ENCODE measurements around the gene HOXB9. TPM values are rescaled to one million over a fixed set of nuclear protein-coding genes. Genes with fewer than 3 reads are reported as not detected.
A peak's percentile ranks its signal among the peaks of the same experiment; 100 is the strongest.

The HOXB9 gene
- total RNA-seq, 1 experiment from 2014 or later: 3.3 TPM

DNA sequence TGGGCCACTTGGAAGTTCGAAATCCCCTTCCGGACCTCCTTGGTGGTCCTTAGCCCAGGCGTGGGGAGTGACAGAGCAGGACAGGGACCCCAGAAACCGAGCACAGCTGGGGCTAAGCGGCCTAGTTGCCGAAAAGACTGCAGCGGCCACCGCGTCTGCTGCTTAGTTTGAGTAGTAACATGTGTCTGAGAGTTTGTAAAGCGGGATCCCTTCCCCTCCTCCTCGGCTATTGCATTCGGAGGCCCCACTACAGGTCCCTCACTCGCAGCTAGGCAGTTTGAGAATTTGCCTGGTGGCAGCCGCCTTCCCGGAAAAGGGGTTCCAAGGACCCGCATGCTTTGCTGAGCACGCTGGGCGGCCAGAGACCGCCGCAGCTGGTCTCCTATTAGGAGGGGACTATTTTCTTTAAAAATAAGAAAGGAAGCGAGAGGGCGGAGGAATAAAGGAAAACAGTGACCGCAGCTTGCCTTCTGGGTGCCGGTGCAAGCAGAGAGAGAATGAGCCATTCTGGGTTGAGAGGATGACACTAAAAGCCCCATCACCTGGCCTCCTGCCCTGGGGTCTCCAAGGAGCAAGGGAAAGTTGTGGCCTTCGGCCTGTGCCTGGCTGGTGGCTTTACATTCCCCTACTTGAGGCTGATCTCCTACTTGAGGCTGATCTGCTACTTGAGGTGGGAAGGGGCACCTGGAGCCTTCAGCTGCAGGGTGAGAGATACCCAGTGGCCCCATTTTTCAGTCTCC lies 31.4 kb downstream of the HOXB9 start:
- in situ Hi-C loops (cut with HindIII; ENCODE audit: low pct_unique_long_range_greater_than_20kb, low sequenced_read_pairs): no loop called here

DNA sequence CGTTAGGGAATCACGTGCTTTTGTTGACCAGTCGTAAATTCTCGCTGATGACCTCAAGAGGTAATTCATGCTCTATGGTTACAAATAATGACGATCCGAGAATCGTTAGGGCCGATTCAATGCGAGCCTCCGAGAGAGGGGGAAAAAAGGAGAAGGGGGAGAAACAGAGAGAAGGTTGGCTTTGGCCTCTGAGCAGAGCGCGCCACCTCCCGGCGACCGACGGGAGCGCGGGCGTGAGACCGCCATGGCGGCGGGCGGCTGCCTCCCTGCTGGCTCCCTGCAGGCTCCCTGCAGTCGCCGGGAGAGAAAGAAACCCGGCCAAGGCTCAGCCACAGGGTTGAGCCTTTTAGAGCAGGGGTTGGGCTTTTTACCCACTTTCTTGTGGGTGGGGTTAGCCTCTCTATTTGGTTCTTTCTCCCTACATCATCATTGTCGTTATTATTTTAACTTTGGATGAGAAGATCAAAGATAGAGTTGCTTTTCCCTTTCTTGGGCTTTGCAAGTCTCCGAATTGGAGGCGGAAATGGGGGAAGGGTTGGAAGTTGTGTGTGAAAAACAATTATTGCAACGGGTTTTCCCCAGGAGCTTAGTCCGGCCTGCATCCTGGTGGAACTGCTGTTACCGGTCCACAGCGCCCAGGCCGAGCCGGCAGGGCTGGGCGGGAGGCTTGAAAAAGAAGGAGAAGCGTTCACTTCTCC lies 32.2 kb downstream of the HOXB9 start:
- in situ Hi-C loops (cut with HindIII; ENCODE audit: low pct_unique_long_range_greater_than_20kb, low sequenced_read_pairs): no loop called here
- DNase-seq (ENCODE audit: low read depth, low spot score): peak; percentile 68

More for the DNA sequence above, 31.4 kb downstream of the HOXB9 start:
- DNase-seq (ENCODE audit: low read depth, low spot score): no peak

DNA sequence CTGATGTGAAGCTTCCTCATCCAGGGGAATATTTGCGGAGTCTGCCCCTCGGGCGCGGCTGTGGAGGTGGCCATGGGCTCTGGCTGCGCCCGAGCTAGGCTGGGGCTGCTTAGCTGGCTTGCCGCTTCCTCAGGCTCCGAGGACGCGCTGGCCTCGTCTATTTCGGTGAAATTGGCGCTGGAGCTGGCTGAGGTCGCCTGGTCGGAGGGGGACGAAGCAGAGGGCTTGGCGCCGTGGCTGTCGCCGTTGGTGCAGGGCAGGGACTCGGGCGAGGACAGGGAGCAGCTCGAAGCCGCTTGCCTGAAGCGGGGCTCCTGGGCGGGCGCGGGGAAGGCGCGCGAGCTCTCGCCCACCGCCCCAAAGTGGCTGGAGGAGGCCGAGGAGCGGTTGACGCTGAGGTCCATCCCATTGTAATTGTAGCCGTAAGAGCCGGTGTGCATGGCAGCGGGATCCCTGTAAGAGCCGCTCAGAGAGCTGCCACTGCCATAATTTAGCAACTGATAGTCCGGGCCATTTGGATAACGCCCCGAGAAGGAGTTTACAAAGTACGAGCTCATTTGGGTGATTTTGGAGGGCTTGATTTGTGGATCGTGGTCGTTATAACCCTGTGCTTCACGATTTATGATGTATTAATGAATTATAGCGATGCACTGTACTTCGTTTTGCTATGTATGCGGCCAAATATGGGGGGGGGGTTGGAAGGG lies 32.9 kb downstream of the HOXB9 start, which contains the start of gene HOXB5:
Gene HOXB5 (minus strand): TSS at position 654 of the 704 bp plus-strand sequence. CDS start 97 bp downstream, at position 557.
- in situ Hi-C loops (cut with HindIII; ENCODE audit: low pct_unique_long_range_greater_than_20kb, low sequenced_read_pairs): no loop called here
- no peak for DNase-seq (ENCODE audit: low read depth, low spot score)

GRCh38 chr17:48592577-48592976 lies 33.6 kb downstream of the HOXB9 start:
- no peak for DNase-seq (ENCODE audit: low read depth, low spot score)
- in situ Hi-C loops (cut with HindIII; ENCODE audit: low pct_unique_long_range_greater_than_20kb, low sequenced_read_pairs): no loop called here

GRCh38 chr17:48592057-48592514 lies 34.1 kb downstream of the HOXB9 start:
- no peak for DNase-seq (ENCODE audit: low read depth, low spot score)
- in situ Hi-C loops (cut with HindIII; ENCODE audit: low pct_unique_long_range_greater_than_20kb, low sequenced_read_pairs): no loop called here

DNA sequence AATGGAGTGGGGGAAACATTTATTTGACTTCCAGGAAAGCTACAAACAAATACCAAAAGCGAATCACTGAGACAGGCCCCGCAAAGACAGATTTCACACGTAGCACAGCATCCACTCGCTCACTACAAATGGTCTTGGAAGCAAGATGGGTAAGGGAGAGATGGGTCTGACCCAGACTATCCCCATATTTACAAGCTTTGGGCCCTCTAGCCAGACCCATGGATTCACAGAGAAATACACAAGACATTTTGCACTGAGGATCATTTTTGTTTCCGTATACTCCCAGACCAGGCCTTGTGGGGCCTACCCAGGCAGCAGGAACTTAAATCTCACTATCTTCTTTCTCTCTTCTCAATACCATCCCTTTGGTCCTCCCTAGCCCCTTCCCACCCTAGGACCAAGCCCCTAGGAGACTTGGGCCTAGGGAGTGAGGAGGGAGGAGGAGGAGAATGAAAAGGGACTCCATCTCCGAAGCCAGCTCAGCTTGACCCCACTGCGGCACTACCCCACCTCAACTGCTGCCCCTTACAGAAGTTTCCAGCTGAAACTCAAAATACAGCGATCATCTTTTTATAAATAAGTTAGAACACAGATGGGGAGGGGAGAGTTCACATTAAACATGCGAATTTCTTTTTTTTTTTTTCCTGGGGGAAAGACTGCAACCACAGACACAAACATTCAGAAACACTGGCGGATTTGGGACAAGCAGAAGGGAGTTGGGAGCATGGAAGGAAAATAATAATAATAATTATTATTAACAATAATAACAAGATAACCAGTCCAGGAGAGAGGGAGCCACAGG lies 34.7 kb downstream of the HOXB9 start:
- no peak for DNase-seq (ENCODE audit: low read depth, low spot score)
- in situ Hi-C loops (cut with HindIII; ENCODE audit: low pct_unique_long_range_greater_than_20kb, low sequenced_read_pairs): no loop called here

DNA sequence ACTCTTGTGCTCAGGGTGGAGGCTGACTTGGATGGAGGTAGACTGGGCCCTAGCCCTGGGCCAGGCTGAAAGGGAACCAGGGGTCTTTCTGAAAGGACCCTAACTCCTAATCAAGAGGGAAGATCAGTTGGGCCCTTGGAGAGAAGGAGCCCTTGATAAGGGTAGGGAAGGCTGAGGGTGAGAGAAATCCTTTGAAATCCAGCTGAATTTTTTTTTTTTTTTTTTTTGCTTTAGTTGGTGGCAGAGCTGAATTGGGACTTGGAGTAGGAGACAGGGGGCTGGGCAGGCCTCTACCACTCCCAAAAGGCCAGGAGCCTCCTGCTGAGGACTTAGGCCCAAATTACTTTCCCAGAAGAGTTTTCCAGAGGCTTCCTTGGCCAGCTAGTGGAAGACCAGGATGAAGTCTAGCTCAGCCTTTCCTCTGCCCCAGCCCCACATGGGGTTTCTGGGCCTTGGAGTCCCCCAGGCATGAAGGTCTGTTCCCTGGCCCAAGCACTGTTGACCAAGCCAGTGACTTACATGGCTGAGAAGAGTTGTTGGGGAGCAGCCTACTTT lies 35.5 kb downstream of the HOXB9 start:
- in situ Hi-C loops (cut with HindIII; ENCODE audit: low pct_unique_long_range_greater_than_20kb, low sequenced_read_pairs): no loop called here
- DNase-seq (ENCODE audit: low read depth, low spot score): no peak

- in situ Hi-C loops (cut with HindIII; ENCODE audit: low pct_unique_long_range_greater_than_20kb, low sequenced_read_pairs): no loop called here
- DNase-seq (ENCODE audit: low read depth, low spot score): no peak
These were observed 36.1 kb downstream of the HOXB9 start, which contains the start of gene HOXB3 for GRCh38 chr17:48589831-48590606. Gene HOXB3, minus strand, starts transcription at chr17:48590241. Its CDS starts 37,767 bp downstream, at chr17:48552474.

- in situ Hi-C loops (cut with HindIII; ENCODE audit: low pct_unique_long_range_greater_than_20kb, low sequenced_read_pairs): no loop called here
- no peak for DNase-seq (ENCODE audit: low read depth, low spot score)
These were observed 36.9 kb downstream of the HOXB9 start for GRCh38 chr17:48589060-48589830.

- DNase-seq (ENCODE audit: low read depth, low spot score): no peak
- in situ Hi-C loops (cut with HindIII; ENCODE audit: low pct_unique_long_range_greater_than_20kb, low sequenced_read_pairs): no loop called here
These were observed 37.6 kb downstream of the HOXB9 start for GRCh38 chr17:48588528-48588927.

GRCh38 chr17:48588074-48588415 lies 38.1 kb downstream of the HOXB9 start:
- no peak for DNase-seq (ENCODE audit: low read depth, low spot score)
- in situ Hi-C loops (cut with HindIII; ENCODE audit: low pct_unique_long_range_greater_than_20kb, low sequenced_read_pairs): no loop called here

DNA sequence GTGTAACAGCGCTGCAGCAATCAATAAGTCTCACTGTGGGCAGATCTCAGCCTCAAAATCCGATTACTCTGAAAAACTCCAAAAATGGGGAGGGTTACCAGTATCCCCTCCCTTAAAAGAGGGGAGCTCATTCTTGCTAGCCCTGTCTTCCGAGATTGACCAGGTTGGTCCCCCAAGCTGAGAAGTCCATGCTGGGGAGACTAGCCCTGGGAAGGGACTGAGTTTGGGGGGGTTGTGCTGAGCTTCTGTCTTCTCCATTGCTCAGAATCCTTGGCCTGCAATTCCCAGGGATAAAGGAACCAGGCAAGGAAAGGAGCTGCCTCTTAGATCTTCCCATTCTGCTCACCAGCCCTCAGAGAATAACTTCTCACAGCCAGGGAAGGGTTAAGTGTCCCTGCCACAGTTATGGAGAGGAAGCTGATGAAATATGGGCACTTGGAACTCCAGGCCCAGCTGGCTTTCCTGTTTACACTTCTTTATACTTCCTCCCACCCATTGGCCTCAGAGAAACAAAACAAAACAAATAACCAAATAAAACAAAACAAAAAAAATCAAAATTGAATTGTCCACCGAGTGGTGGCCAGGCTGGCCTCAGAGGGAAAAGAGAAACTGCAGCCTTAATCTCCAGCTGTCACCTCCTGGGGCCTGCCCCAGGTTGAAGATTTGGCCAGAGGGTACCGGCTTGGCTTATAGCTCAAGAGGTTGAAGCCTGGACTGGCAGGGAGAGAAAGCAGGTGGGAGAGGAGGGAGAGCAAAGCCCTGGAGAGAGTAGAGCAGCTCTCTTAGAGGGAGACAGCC lies 38.7 kb downstream of the HOXB9 start:
- no peak for DNase-seq (ENCODE audit: low read depth, low spot score)
- in situ Hi-C loops (cut with HindIII; ENCODE audit: low pct_unique_long_range_greater_than_20kb, low sequenced_read_pairs): no loop called here

- in situ Hi-C loops (cut with HindIII; ENCODE audit: low pct_unique_long_range_greater_than_20kb, low sequenced_read_pairs): no loop called here
- DNase-seq (ENCODE audit: low read depth, low spot score): no peak
These were observed 39.6 kb downstream of the HOXB9 start for GRCh38 chr17:48586355-48587258.

DNA sequence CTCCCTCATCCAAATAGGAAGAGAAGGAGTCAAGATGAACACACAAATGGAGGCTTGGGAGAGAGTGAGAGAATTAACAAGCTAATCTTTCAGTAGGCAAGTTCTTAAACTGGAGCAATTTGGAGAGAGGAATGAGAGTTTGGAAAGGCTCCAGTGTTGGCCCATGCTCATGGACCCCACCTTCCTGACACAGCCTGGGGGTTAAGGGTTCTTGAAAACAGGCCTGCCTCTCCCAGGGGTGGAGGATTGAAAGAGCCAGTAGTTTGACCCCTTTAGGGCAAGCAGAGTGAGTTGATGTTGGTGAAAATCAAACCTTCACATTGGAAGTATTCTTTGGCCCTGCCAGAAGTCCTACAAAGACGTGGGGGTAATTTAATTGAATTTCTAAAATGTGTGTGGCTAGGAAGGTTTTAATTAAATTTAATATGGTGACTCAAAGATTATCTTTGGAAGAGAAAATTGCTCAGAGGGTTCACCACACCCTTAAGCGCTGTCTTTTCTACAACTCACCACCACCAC lies 41.9 kb downstream of the HOXB9 start:
- in situ Hi-C loops (cut with HindIII; ENCODE audit: low pct_unique_long_range_greater_than_20kb, low sequenced_read_pairs): no loop called here
- DNase-seq (ENCODE audit: low read depth, low spot score): no peak

Data from SK-MEL-5 (cell line).